Heart left ventricle (tissue), 13 donors: Measurements from ENCODE around the gene ENKUR.

Experiments
- CTCF ChIP-seq, 12 donors: fragments of 200-600 bp; sonication (generic) in 4 of 12; IDR thresholded peaks; one replicate each; pipeline versions ENCODE4 v1.5.0 to v1.8.0; 2018 to 2022; ENCODE audit warnings: antibody characterized with exemption in 12 of 12, mild to moderate bottlenecking in 5 of 12
- POLR2A ChIP-seq, 2 donors: fragments of 450-650 bp; IDR thresholded peaks; one replicate each; pipeline ENCODE4 v1.6.1; 2017; ENCODE audit warnings: antibody characterized with exemption in 2 of 2, mild to moderate bottlenecking in 2 of 2, moderate library complexity in 2 of 2
- donor health status: ischemic (EF 13 %, LVEDD 7.1; RV severe dilation, severe dysfunction).
- donor health status: DM: no; HTN: yes; CAD: no.
- donor health status: DM: no; HTN: no; CAD: no.
- donor health status: ischemic (EF 25% LVEDD 6.9; RV normal size, moderate dysfunction).
- donor health status: ischemic (EF 25% LVEDD 5.7; RV mildly dilated, moderate dysfunction).
- donor health status: ischemic (EF 35%, LVEDD 5.7; RV mildly dilated, moderate dysfunction).
- donor health status: nonischemic (EF 11% LVEDD 7.7; RV severe dilation, severe dysfunction).
- donor health status: DM: yes; HTN: yes; CAD: no.
- donor health status: PGD.
- donor health status: ischemic (EF 29% LVEDD 5.4; RV normal size, mild dysfunction).
- donor health status: nonischemic (EF 23%, LVEDD 6.1; RV moderate dilation, normal function).

GRCh38 chr10:25063644-25064043 is 47.7 kb upstream of the ENKUR start:
- TF ChIP-seq POLR2A (IDR thresholded peaks at IDR 0.05) (no peak), CTCF (IDR thresholded peaks at IDR 0.05) (no peak)
